HG02798 (cell line): ENCODE results near the gene RIPOR2.

ENCODE experiments used
- ATAC-seq: cut with Tn5 transposase; IDR thresholded peaks from one replicate; pipeline ENCODE4 v1.9.1; 2021; ENCODE audit warnings: mild to moderate bottlenecking; ENCODE audit not compliant: unreplicated experiment, poor library complexity

Gene RIPOR2

GRCh38 chr6:24824142-24824938 is 111.4 kb downstream of the RIPOR2 start:
- ATAC-seq, result no peak

- ATAC-seq, result no peak
These were observed 112.6 kb downstream of the RIPOR2 start for GRCh38 chr6:24823185-24823584.

- no peak for ATAC-seq
These were observed 113.1 kb downstream of the RIPOR2 start for GRCh38 chr6:24822696-24823095.

- no peak for ATAC-seq
These were observed 113.8 kb downstream of the RIPOR2 start for GRCh38 chr6:24821860-24822444.

GRCh38 chr6:24818346-24818745 is 117.4 kb downstream of the RIPOR2 start:
- ATAC-seq, result no peak

GRCh38 chr6:24809728-24810127 is 126.0 kb downstream of the RIPOR2 start:
- ATAC-seq, result no peak

GRCh38 chr6:24807584-24807983 is 128.2 kb downstream of the RIPOR2 start:
- no peak for ATAC-seq

GRCh38 chr6:24802271-24803059 is 133.3 kb downstream of the RIPOR2 start:
- no peak for ATAC-seq

GRCh38 chr6:24799541-24799915 is 136.2 kb downstream of the RIPOR2 start:
- ATAC-seq, result no peak

GRCh38 chr6:24798740-24799540 is 136.8 kb downstream of the RIPOR2 start, which contains the start of gene ARMH2:
TSS of gene ARMH2 (minus strand) at chr6:24798917. CDS start at chr6:24798857, 60 bp downstream.
- no peak for ATAC-seq

- no peak for ATAC-seq
These were observed 138.1 kb downstream of the RIPOR2 start for GRCh38 chr6:24797596-24798216.

GRCh38 chr6:24796616-24797290 is 139.0 kb downstream of the RIPOR2 start:
- ATAC-seq, result no peak

GRCh38 chr6:24795106-24795505 is 140.7 kb downstream of the RIPOR2 start:
- no peak for ATAC-seq

GRCh38 chr6:24788031-24788665 is 147.6 kb downstream of the RIPOR2 start:
- no peak for ATAC-seq

GRCh38 chr6:24780206-24780605 is 155.6 kb downstream of the RIPOR2 start:
- no peak for ATAC-seq

- no peak for ATAC-seq
These were observed 156.2 kb downstream of the RIPOR2 start for GRCh38 chr6:24779416-24780016.

- ATAC-seq, result no peak
These were observed 156.9 kb downstream of the RIPOR2 start for GRCh38 chr6:24778878-24779277.

- ATAC-seq, result no peak
These were observed 157.6 kb downstream of the RIPOR2 start for GRCh38 chr6:24778121-24778520.
